Measurements from ENCODE around the gene PPP1R3C. TPM values are rescaled to one million over a fixed set of nuclear protein-coding genes. Genes with fewer than 3 reads are reported as not detected.
A peak's percentile ranks its signal among the peaks of the same experiment; 100 is the strongest.

The PPP1R3C gene
- total and polyA plus RNA-seq, 4 donors = 69.2 to 288 (median 123) TPM

GRCh38 chr10:91597197-91597881 lies 35.5 kb downstream of the PPP1R3C start:
- ATAC-seq (ENCODE audit: low FRiP score) (peak; percentile 30), DNase-seq (no peak)
- H3K9me3 ChIP-seq (ENCODE audit: control insufficient read depth, low read length) = no peaks in the 10 kb centered on the region
- WGBS, 2 donors = 3 to 8% methylated on average over 7 of the region's 7 CpGs
- H3K27me3 ChIP-seq (ENCODE audit: control insufficient read depth in 1 of 2, insufficient read depth in 2 of 2, low read length in 1 of 2) = no peaks in the 10 kb centered on the region
- H3K4me1 ChIP-seq (ENCODE audit: control insufficient read depth in 1 of 2, insufficient read depth in 2 of 2, low read length in 2 of 2) = peaks cover 13 to 20% of the 10 kb centered on the region in 2 donors
- no peaks in the 10 kb centered on the region for H3K36me3 ChIP-seq (ENCODE audit: control insufficient read depth in 1 of 2, insufficient read depth in 2 of 2, low read length in 1 of 2)
- intact Hi-C loops (cut with DNase I) = no loop called here
- H3K4me3 ChIP-seq (ENCODE audit: low read length in 2 of 2) = no peak overlapping the region
- peak overlapping the region; percentile 58 to 94 for H3K27ac ChIP-seq (ENCODE audit: low read depth in 1 of 2, low read length in 2 of 2)

- ATAC-seq (ENCODE audit: low FRiP score) (peak; percentile 51), DNase-seq (no peak)
- Histone ChIP-seq H3K4me1 (ENCODE audit: control insufficient read depth in 1 of 2, insufficient read depth in 2 of 2, low read length in 2 of 2) (peaks cover 15 to 20% of the 10 kb centered on the region in 2 donors), H3K36me3 (ENCODE audit: control insufficient read depth in 1 of 2, insufficient read depth in 2 of 2, low read length in 1 of 2) (no peaks in the 10 kb centered on the region), H3K4me3 (ENCODE audit: low read length in 2 of 2) (no peak overlapping the region), H3K27ac (ENCODE audit: low read depth in 1 of 2, low read length in 2 of 2) (peak overlapping the region; percentile 63 to 81), H3K27me3 (ENCODE audit: control insufficient read depth in 1 of 2, insufficient read depth in 2 of 2, low read length in 1 of 2) (no peaks in the 10 kb centered on the region), H3K9me3 (ENCODE audit: control insufficient read depth, low read length) (no peaks in the 10 kb centered on the region)
- WGBS, 2 donors = 0 to 2% methylated on average over 1 of the region's 1 CpG
- intact Hi-C loops (cut with DNase I) = no loop called here
Measured at GRCh38 chr10:91596825-91597196, 36.1 kb downstream of the PPP1R3C start.

GRCh38 chr10:91593834-91594233 lies 39.0 kb downstream of the PPP1R3C start:
- no peaks in the 10 kb centered on the region for H3K36me3 ChIP-seq (ENCODE audit: control insufficient read depth in 1 of 2, insufficient read depth in 2 of 2, low read length in 1 of 2)
- WGBS, 2 donors = 6 to 11% methylated on average over 2 of the region's 2 CpGs
- intact Hi-C loops (cut with DNase I) = no loop called here
- H3K27me3 ChIP-seq (ENCODE audit: control insufficient read depth in 1 of 2, insufficient read depth in 2 of 2, low read length in 1 of 2) = no peaks in the 10 kb centered on the region
- no peak overlapping the region for H3K4me3 ChIP-seq (ENCODE audit: low read length in 2 of 2)
- H3K4me1 ChIP-seq (ENCODE audit: control insufficient read depth in 1 of 2, insufficient read depth in 2 of 2, low read length in 2 of 2) = peaks cover 15 to 34% of the 10 kb centered on the region in 2 donors
- no peak for ATAC-seq (ENCODE audit: low FRiP score)
- DNase-seq = no peak
- no peaks in the 10 kb centered on the region for H3K9me3 ChIP-seq (ENCODE audit: control insufficient read depth, low read length)
- H3K27ac ChIP-seq (ENCODE audit: low read depth in 1 of 2, low read length in 2 of 2) = peak overlapping the region; percentile 94 to 99

- intact Hi-C loops (cut with DNase I) = no loop called here
- H3K4me1 ChIP-seq (ENCODE audit: control insufficient read depth in 1 of 2, insufficient read depth in 2 of 2, low read length in 2 of 2) = peaks cover 14 to 39% of the 10 kb centered on the region in 2 donors
- ATAC-seq (ENCODE audit: low FRiP score) = no peak
- peak overlapping the region; percentile 94 to 99 for H3K27ac ChIP-seq (ENCODE audit: low read depth in 1 of 2, low read length in 2 of 2)
- no peaks in the 10 kb centered on the region for H3K27me3 ChIP-seq (ENCODE audit: control insufficient read depth in 1 of 2, insufficient read depth in 2 of 2, low read length in 1 of 2)
- H3K36me3 ChIP-seq (ENCODE audit: control insufficient read depth in 1 of 2, insufficient read depth in 2 of 2, low read length in 1 of 2) = no peaks in the 10 kb centered on the region
- H3K4me3 ChIP-seq (ENCODE audit: low read length in 2 of 2) = no peak overlapping the region
- no peak for DNase-seq
- WGBS, 2 donors = 55 to 58% methylated on average over 8 of the region's 8 CpGs
- H3K9me3 ChIP-seq (ENCODE audit: control insufficient read depth, low read length) = no peaks in the 10 kb centered on the region
Measured at GRCh38 chr10:91593366-91593765, 39.5 kb downstream of the PPP1R3C start.

GRCh38 chr10:91592266-91592975 lies 40.5 kb downstream of the PPP1R3C start:
- Histone ChIP-seq H3K27ac (ENCODE audit: low read depth in 1 of 2, low read length in 2 of 2) (peak overlapping the region; percentile 94 to 99), H3K4me1 (ENCODE audit: control insufficient read depth in 1 of 2, insufficient read depth in 2 of 2, low read length in 2 of 2) (peaks cover 12 to 36% of the 10 kb centered on the region in 2 donors), H3K36me3 (ENCODE audit: control insufficient read depth in 1 of 2, insufficient read depth in 2 of 2, low read length in 1 of 2) (no peaks in the 10 kb centered on the region), H3K4me3 (ENCODE audit: low read length in 2 of 2) (no peak overlapping the region), H3K27me3 (ENCODE audit: control insufficient read depth in 1 of 2, insufficient read depth in 2 of 2, low read length in 1 of 2) (no peaks in the 10 kb centered on the region), H3K9me3 (ENCODE audit: control insufficient read depth, low read length) (no peaks in the 10 kb centered on the region)
- intact Hi-C loops (cut with DNase I) = no loop called here
- whole genome bisulfite sequencing, 2 donors = 25 to 33% methylated on average over 8 of the region's 8 CpGs
- DNase-seq (no peak), ATAC-seq (ENCODE audit: low FRiP score) (no peak)

- Histone ChIP-seq H3K27me3 (ENCODE audit: control insufficient read depth in 1 of 2, insufficient read depth in 2 of 2, low read length in 1 of 2) (no peaks in the 10 kb centered on the region), H3K36me3 (ENCODE audit: control insufficient read depth in 1 of 2, insufficient read depth in 2 of 2, low read length in 1 of 2) (no peaks in the 10 kb centered on the region), H3K4me1 (ENCODE audit: control insufficient read depth in 1 of 2, insufficient read depth in 2 of 2, low read length in 2 of 2) (peaks cover 11 to 38% of the 10 kb centered on the region in 2 donors), H3K4me3 (ENCODE audit: low read length in 2 of 2) (no peak overlapping the region), H3K9me3 (ENCODE audit: control insufficient read depth, low read length) (no peaks in the 10 kb centered on the region), H3K27ac (ENCODE audit: low read depth in 1 of 2, low read length in 2 of 2) (peak overlapping the region; percentile 98)
- DNase-seq (no peak), ATAC-seq (ENCODE audit: low FRiP score) (no peak)
- intact Hi-C loops (cut with DNase I) = loop anchor here (2.0 kb wide), 2 partner anchors 13 to 41 kb away; partner anchors contain the start of gene PPP1R3C (in 1 of the 2)
- 5 to 12% methylated on average over 7 of the region's 7 CpGs for WGBS, 2 donors
Measured at GRCh38 chr10:91591797-91592174, 41.1 kb downstream of the PPP1R3C start.

GRCh38 chr10:91590904-91591796 lies 41.7 kb downstream of the PPP1R3C start:
- Histone ChIP-seq H3K4me1 (ENCODE audit: control insufficient read depth in 1 of 2, insufficient read depth in 2 of 2, low read length in 2 of 2) (peaks cover 7 to 38% of the 10 kb centered on the region in 2 donors), H3K9me3 (ENCODE audit: control insufficient read depth, low read length) (no peaks in the 10 kb centered on the region), H3K4me3 (ENCODE audit: low read length in 2 of 2) (no peak overlapping the region), H3K27ac (ENCODE audit: low read depth in 1 of 2, low read length in 2 of 2) (peak overlapping the region; percentile 98), H3K27me3 (ENCODE audit: control insufficient read depth in 1 of 2, insufficient read depth in 2 of 2, low read length in 1 of 2) (no peaks in the 10 kb centered on the region), H3K36me3 (ENCODE audit: control insufficient read depth in 1 of 2, insufficient read depth in 2 of 2, low read length in 1 of 2) (no peaks in the 10 kb centered on the region)
- WGBS, 2 donors = 6 to 10% methylated on average over 10 of the region's 10 CpGs
- intact Hi-C loops (cut with DNase I) = loop anchor here (2.0 kb wide), 2 partner anchors 14 to 42 kb away; partner anchors contain the start of gene PPP1R3C (in 1 of the 2)
- DNase-seq (no peak), ATAC-seq (ENCODE audit: low FRiP score) (no peak)

GRCh38 chr10:91590142-91590903 lies 42.5 kb downstream of the PPP1R3C start:
- peak; percentile 91 to 92 for DNase-seq
- WGBS, 2 donors = 3 to 5% methylated on average over 7 of the region's 7 CpGs
- Histone ChIP-seq H3K4me1 (ENCODE audit: control insufficient read depth in 1 of 2, insufficient read depth in 2 of 2, low read length in 2 of 2) (peaks cover 7 to 35% of the 10 kb centered on the region in 2 donors), H3K9me3 (ENCODE audit: control insufficient read depth, low read length) (no peaks in the 10 kb centered on the region), H3K36me3 (ENCODE audit: control insufficient read depth in 1 of 2, insufficient read depth in 2 of 2, low read length in 1 of 2) (no peaks in the 10 kb centered on the region), H3K27ac (ENCODE audit: low read depth in 1 of 2, low read length in 2 of 2) (peak overlapping the region; percentile 98), H3K27me3 (ENCODE audit: control insufficient read depth in 1 of 2, insufficient read depth in 2 of 2, low read length in 1 of 2) (no peaks in the 10 kb centered on the region), H3K4me3 (ENCODE audit: low read length in 2 of 2) (no peak overlapping the region)
- peak; percentile 80 for ATAC-seq (ENCODE audit: low FRiP score)
- intact Hi-C loops (cut with DNase I) = loop anchor here (2.0 kb wide), 2 partner anchors 14 to 42 kb away; partner anchors contain the start of gene PPP1R3C (in 1 of the 2)
